HFFc6 (cell line): ENCODE results near the gene TNFAIP8L3. TPM values are rescaled to one million over a fixed set of nuclear protein-coding genes. Genes with fewer than 3 reads are reported as not detected.

ENCODE experiments used
- DNase-seq: peaks from one replicate; pipeline ENCODE4 v3.0.0-alpha.2; 2018
- H3K27ac Mint-ChIP-seq: 2 replicates; pipeline ENCODE4 v1.8.0; 2020; ENCODE audit warnings: mild to moderate bottlenecking, mixed read lengths
- H3K27me3 Mint-ChIP-seq: 2 replicates; pipeline ENCODE4 v1.8.0; 2021; ENCODE audit warnings: mild to moderate bottlenecking, moderate library complexity, mixed read lengths; ENCODE audit not compliant: insufficient read depth
- H3K36me3 Mint-ChIP-seq: 2 replicates; pipeline ENCODE4 v1.8.0; 2021; ENCODE audit warnings: low read depth, mixed read lengths
- H3K4me1 Mint-ChIP-seq: 2 replicates; pipeline ENCODE4 v1.8.0; 2020; ENCODE audit warnings: low read depth, mixed read lengths
- H3K4me3 Mint-ChIP-seq: 2 replicates; pipeline ENCODE4 v1.8.0; 2020; ENCODE audit warnings: mild to moderate bottlenecking, moderate library complexity, mixed read lengths
- H3K9me3 Mint-ChIP-seq: 2 replicates; pipeline ENCODE4 v1.8.0; 2020; ENCODE audit warnings: mild to moderate bottlenecking, mixed read lengths
- CTCF ChIP-seq: fragments of 200-600 bp; sonication (generic); IDR thresholded peaks from 2 replicates; pipeline ENCODE4 v1.5.0; 2021; ENCODE audit warnings: antibody characterized with exemption, mild to moderate bottlenecking
- total RNA-seq, 6 experiments: library from RNA; stranded (reverse); fragmentation: NEBNext Ultra II Directional; extraction: Animal tissue kit (Norgen Biotek cat#: 25700); gene quantifications; 2 replicates in 1 of 6; 3 replicates in 5 of 6; pipeline ENCODE4 v1.2.3, GENCODE V29; 2021

Gene TNFAIP8L3
- total RNA-seq, 6 experiments from 2014 or later, result 0.17 to 0.57 (median 0.23) TPM

GRCh38 chr15:51137024-51137423, 42.3 kb upstream of the TNFAIP8L3 start:
- Mint-ChIP-seq H3K27me3 (peaks cover 16% of the 10 kb centered on the region), H3K4me3 (no peak overlapping the region), H3K4me1 (peaks cover 20% of the 10 kb centered on the region), H3K9me3 (peaks cover 15% of the 10 kb centered on the region), H3K27ac (no peak overlapping the region), H3K36me3 (peaks cover 12% of the 10 kb centered on the region; the same call in 1 of the 2 replicates)
- TF ChIP-seq CTCF, result no peak
- DNase-seq, result no peak

GRCh38 chr15:51135276-51135675, 40.6 kb upstream of the TNFAIP8L3 start:
- Mint-ChIP-seq H3K36me3 (0 out of 2 replicates have a peak, but pooled peaks cover 2% of the 10 kb centered on the region), H3K27ac (no peak overlapping the region), H3K27me3 (peaks cover 7% of the 10 kb centered on the region), H3K9me3 (peaks cover 4% of the 10 kb centered on the region; the same call in 1 of the 2 replicates), H3K4me1 (peaks cover 30% of the 10 kb centered on the region), H3K4me3 (no peak overlapping the region)
- DNase-seq, result no peak
- no peak for TF ChIP-seq CTCF

- peaks cover 7% of the 10 kb centered on the region for H3K27me3 Mint-ChIP-seq
- DNase-seq, result no peak
- H3K9me3 Mint-ChIP-seq, result no peaks in the 10 kb centered on the region
Observed at GRCh38 chr15:51134416-51135199, 39.9 kb upstream of the TNFAIP8L3 start.

DNA sequence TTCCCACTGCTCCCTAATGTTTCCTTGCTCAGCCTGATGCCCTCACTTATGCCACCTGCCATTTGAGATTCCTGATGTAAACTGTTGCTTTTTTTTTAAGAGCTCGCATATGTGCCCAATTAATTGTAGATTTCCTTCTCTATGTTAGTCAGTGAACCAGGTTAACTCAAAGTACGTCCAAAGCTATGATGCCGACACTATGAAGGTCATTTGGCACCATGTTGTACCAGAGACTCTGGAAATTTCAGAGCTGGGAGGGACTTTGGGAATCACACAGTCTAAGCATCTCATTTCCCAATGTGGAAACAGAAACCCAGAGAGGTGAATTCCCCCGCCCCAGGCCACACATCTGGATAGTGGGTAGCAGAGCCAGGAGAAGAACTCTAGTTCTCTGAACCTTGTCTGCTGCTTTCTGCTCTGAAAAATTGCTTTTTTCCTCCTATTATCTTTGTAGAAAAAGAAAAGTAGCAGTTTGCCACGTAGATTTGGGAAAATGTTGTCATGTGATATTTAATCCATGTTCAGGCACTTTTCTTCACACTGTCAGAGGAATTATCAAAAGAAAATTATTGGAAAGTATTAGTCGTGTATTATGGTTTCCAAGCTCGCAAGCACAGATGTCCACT, 38.5 kb upstream of the TNFAIP8L3 start:
- Mint-ChIP-seq H3K36me3 (no peaks in the 10 kb centered on the region), H3K9me3 (no peaks in the 10 kb centered on the region), H3K27me3 (peaks cover 7% of the 10 kb centered on the region; the same call in 1 of the 2 replicates), H3K27ac (peak overlapping the region; percentile 92), H3K4me1 (peaks cover 38% of the 10 kb centered on the region), H3K4me3 (peak overlapping the region; percentile 46)
- no peak; the same call in none of the 2 replicates for TF ChIP-seq CTCF
- no peak for DNase-seq

More at GRCh38 chr15:51134416-51135199, 39.9 kb upstream of the TNFAIP8L3 start:
- no peak overlapping the region for H3K4me3 Mint-ChIP-seq
- no peak overlapping the region for H3K27ac Mint-ChIP-seq
- H3K36me3 Mint-ChIP-seq, result no peaks in the 10 kb centered on the region
- H3K4me1 Mint-ChIP-seq, result peaks cover 30% of the 10 kb centered on the region
- TF ChIP-seq CTCF, result no peak

DNA sequence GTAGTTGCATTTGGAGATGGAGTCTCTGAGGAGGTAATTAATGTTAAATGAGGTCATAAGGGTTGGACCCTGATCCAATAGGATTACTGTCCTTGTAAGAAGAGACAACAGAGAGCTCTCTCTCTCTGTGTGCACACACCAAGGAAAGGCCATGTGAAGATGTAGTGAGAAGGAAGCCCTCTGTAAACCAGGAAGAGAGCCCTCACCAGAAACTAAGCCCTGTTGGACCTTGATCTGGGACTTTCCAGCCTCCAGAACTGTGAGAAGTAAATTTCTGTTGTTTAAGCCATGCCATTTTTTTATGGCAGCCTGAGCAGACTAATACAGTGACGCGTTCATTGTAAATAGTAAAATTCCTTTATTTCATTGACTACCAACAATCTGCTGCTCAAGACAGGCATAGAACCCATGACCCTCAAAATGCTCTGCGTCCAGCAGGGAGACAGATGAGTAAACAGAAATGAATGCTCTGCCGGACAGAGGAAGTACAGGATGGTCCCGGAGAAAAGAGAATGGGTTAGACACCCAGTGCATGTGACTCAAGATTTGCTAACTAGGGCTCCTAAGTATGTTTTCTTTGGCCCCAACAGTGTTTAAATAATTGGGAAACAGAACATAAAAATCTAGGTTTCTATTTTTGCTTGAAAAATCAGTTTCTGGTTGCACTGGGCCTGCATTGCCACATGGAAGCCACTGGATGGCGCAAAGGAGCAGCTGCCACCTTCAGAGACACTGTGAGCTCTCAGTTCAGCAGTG, 37.9 kb upstream of the TNFAIP8L3 start:
- Mint-ChIP-seq H3K27me3 (peaks cover 3% of the 10 kb centered on the region; the same call in 1 of the 2 replicates), H3K27ac (peak overlapping the region; percentile 92), H3K4me3 (peak overlapping the region; percentile 46), H3K9me3 (no peaks in the 10 kb centered on the region), H3K4me1 (peaks cover 38% of the 10 kb centered on the region), H3K36me3 (no peaks in the 10 kb centered on the region)
- TF ChIP-seq CTCF, result peak; percentile 97
- peak; percentile 99 for DNase-seq
